Measurements from ENCODE around the gene TRIM46. TPM values are rescaled to one million over a fixed set of nuclear protein-coding genes. Genes with fewer than 3 reads are reported as not detected.

The TRIM46 gene
- total and polyA plus RNA-seq, 2 of the 13 experiments (the other 11 are each of a cell fraction or from before 2014, with no cell fraction given) = 0.04 to 0.09 TPM

DNA sequence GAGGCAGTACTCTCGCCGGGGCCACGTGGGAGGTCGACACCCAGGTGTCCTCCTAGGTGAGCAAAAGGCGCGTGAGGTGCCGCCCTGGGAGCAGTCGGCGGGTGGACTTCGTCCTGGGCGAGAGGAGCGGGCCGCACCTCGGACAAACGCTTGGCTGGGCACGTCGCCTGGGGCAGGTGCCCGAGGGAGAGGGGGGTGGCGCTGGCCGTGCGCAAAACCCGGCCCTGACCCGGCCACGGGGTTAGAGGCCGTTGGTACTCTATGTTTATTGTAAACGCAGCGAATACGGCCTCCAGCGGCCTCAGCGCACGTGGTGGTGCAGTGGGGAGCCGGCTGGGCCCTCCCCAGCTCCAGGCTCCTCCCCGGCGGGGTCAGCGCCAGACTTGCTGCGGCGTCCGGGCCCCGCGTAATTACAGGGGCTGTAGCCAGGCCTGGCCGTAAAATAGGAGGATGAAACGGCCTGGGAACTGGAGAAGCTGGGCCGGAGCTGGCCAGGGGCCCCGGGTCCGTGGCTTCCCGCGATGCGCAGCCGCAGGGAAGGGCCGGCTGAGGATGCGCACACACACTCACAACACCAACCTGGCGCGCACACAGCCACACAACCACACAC, 47.6 kb upstream of the TRIM46 start (continued):
- TF ChIP-seq IKZF1 (IDR thresholded peaks at IDR 0.05) (no peak), ZNF431 (CRISPR knock-in tag; IDR thresholded peaks at IDR 0.05; ENCODE audit: borderline replicate concordance, low read depth) (no peak; the same call in none of the 2 replicates), ZNF605 (CRISPR knock-in tag; IDR thresholded peaks at IDR 0.05) (peak; percentile 75), TFAP4 (IDR thresholded peaks at IDR 0.05; ENCODE audit: borderline replicate concordance, low read depth) (peak; percentile 69; the same call in 1 of the 2 replicates), ETV5 (CRISPR knock-in tag; IDR thresholded peaks at IDR 0.05; ENCODE audit: borderline replicate concordance) (peak; percentile 85; the same call in 1 of the 2 replicates), ZNF251 (CRISPR knock-in tag; IDR thresholded peaks at IDR 0.05) (no peak), PATZ1 (CRISPR knock-in tag; IDR thresholded peaks at IDR 0.05) (peak; percentile 99), TCF12 (IDR thresholded peaks at IDR 0.05) (no peak), TCF12 (CRISPR knock-in tag; IDR thresholded peaks at IDR 0.05) (peak; percentile 99), DNMT3B (CRISPR knock-in tag; conservative IDR thresholded peaks at IDR 0.05) (peak; percentile 68), RNF2 (conservative IDR thresholded peaks at IDR 0.05; ENCODE audit: low read depth) (peak; percentile 92), ZNF713 (CRISPR knock-in tag; IDR thresholded peaks at IDR 0.05) (0 out of 2 replicates have a peak, but pooled peaks have one; percentile 81), ZNF878 (CRISPR knock-in tag; IDR thresholded peaks at IDR 0.05) (peak; percentile 98), ZHX1 (CRISPR knock-in tag; IDR thresholded peaks at IDR 0.05; ENCODE audit: low read depth) (peak; percentile 80; the same call in 1 of the 2 replicates), ZSCAN9 (CRISPR knock-in tag; IDR thresholded peaks at IDR 0.05; ENCODE audit: borderline replicate concordance) (peak; percentile 98), ZNF3 (CRISPR knock-in tag; IDR thresholded peaks at IDR 0.05) (no peak; the same call in 1 of the 2 replicates), CCDC6 (CRISPR knock-in tag; IDR thresholded peaks at IDR 0.05) (peak; percentile 96; the same call in 1 of the 2 replicates), PLRG1 (conservative IDR thresholded peaks at IDR 0.05) (no peak), NFRKB (IDR thresholded peaks at IDR 0.05) (no peak), ZNF572 (CRISPR knock-in tag; IDR thresholded peaks at IDR 0.05) (0 out of 2 replicates have a peak, but pooled peaks have one; percentile 23)
- TF ChIP-seq, protein P1, sequence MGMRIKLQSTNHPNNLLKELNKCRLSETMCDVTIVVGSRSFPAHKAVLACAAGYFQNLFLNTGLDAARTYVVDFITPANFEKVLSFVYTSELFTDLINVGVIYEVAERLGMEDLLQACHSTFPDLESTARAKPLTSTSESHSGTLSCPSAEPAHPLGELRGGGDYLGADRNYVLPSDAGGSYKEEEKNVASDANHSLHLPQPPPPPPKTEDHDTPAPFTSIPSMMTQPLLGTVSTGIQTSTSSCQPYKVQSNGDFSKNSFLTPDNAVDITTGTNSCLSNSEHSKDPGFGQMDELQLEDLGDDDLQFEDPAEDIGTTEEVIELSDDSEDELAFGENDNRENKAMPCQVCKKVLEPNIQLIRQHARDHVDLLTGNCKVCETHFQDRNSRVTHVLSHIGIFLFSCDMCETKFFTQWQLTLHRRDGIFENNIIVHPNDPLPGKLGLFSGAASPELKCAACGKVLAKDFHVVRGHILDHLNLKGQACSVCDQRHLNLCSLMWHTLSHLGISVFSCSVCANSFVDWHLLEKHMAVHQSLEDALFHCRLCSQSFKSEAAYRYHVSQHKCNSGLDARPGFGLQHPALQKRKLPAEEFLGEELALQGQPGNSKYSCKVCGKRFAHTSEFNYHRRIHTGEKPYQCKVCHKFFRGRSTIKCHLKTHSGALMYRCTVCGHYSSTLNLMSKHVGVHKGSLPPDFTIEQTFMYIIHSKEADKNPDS (CRISPR knock-in tag; IDR thresholded peaks at IDR 0.05) = peak; percentile 96
- TF ChIP-seq, protein P2, sequence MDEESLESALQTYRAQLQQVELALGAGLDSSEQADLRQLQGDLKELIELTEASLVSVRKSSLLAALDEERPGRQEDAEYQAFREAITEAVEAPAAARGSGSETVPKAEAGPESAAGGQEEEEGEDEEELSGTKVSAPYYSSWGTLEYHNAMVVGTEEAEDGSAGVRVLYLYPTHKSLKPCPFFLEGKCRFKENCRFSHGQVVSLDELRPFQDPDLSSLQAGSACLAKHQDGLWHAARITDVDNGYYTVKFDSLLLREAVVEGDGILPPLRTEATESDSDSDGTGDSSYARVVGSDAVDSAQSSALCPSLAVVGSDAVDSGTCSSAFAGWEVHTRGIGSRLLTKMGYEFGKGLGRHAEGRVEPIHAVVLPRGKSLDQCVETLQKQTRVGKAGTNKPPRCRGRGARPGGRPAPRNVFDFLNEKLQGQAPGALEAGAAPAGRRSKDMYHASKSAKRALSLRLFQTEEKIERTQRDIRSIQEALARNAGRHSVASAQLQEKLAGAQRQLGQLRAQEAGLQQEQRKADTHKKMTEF (CRISPR knock-in tag; IDR thresholded peaks at IDR 0.05) = peak; percentile 99
